ENCODE measurements around the gene RNF26.

DNA sequence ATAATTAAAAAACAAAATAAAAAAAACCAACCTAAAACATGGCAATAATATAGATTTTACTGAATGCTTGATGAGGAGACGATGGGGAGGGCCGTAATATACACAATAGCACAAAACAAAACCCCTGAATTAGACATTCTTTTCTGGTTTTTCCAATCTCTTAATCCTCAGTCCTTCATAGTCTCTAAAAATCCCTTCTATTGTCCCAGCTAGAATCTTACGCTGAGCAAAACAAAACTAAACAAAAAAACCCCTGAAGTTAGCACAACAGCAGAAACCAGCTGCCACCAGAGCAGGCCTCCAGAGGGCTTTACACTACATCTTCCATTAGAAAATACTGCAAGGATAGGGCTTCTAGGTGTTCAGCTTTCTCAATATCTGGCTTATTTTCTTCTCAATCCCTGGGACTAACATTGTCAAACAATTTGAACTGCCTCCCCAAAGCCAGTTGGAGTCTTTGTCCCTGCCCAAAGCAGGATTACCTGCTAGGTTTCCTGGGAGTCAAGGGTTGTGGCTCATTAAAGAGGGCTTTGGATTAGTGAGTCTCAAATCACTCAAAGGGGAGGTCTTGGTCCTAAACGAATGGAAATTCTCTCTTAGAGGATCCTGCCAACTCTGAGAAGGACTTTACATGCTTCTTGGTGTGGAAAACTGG is 2.1 kb upstream of the RNF26 start:
- TF ChIP-seq, protein P1, sequence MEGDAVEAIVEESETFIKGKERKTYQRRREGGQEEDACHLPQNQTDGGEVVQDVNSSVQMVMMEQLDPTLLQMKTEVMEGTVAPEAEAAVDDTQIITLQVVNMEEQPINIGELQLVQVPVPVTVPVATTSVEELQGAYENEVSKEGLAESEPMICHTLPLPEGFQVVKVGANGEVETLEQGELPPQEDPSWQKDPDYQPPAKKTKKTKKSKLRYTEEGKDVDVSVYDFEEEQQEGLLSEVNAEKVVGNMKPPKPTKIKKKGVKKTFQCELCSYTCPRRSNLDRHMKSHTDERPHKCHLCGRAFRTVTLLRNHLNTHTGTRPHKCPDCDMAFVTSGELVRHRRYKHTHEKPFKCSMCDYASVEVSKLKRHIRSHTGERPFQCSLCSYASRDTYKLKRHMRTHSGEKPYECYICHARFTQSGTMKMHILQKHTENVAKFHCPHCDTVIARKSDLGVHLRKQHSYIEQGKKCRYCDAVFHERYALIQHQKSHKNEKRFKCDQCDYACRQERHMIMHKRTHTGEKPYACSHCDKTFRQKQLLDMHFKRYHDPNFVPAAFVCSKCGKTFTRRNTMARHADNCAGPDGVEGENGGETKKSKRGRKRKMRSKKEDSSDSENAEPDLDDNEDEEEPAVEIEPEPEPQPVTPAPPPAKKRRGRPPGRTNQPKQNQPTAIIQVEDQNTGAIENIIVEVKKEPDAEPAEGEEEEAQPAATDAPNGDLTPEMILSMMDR (IDR thresholded peaks at IDR 0.05; ENCODE audit: low read depth, low read length, missing input control), result no peak
- no peak for TF ChIP-seq SP1 (IDR thresholded peaks at IDR 0.05)
- TF ChIP-seq, protein P2, sequence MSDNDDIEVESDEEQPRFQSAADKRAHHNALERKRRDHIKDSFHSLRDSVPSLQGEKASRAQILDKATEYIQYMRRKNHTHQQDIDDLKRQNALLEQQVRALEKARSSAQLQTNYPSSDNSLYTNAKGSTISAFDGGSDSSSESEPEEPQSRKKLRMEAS (IDR thresholded peaks at IDR 0.05), result no peak
- no peak for TF ChIP-seq FOXA1 (IDR thresholded peaks at IDR 0.05)

Data from liver (tissue), 3 donors.